HG03460 (cell line): ENCODE measurements around the gene PPIL4.

Experiments
- ATAC-seq: cut with Tn5 transposase; IDR thresholded peaks from one replicate; pipeline ENCODE4 v1.9.1; 2021; ENCODE audit not compliant: unreplicated experiment

Gene PPIL4

GRCh38 chr6:149484733-149485700 lies 60.8 kb downstream of the PPIL4 start, which contains the start of gene ZC3H12D:
ZC3H12D (minus strand) TSS chr6:149485014; CDS start chr6:149474543, 10,471 bp downstream.
- ATAC-seq, result peak; percentile 39

- no peak for ATAC-seq
Observed at GRCh38 chr6:149483849-149484655, 61.8 kb downstream of the PPIL4 start.

- ATAC-seq, result no peak
Observed at GRCh38 chr6:149483334-149483725, 62.5 kb downstream of the PPIL4 start.

GRCh38 chr6:149482545-149483333 lies 63.1 kb downstream of the PPIL4 start:
- ATAC-seq, result peak; percentile 1

- ATAC-seq, result no peak
Observed at GRCh38 chr6:149480502-149481280, 65.2 kb downstream of the PPIL4 start.

GRCh38 chr6:149478631-149479314 lies 67.1 kb downstream of the PPIL4 start:
- ATAC-seq, result no peak

- ATAC-seq, result no peak
Observed at GRCh38 chr6:149477544-149477943, 68.3 kb downstream of the PPIL4 start.

- ATAC-seq, result no peak
Observed at GRCh38 chr6:149476789-149477455, 68.9 kb downstream of the PPIL4 start.

- ATAC-seq, result peak; percentile 39
Observed at GRCh38 chr6:149474108-149474935, 71.5 kb downstream of the PPIL4 start.

GRCh38 chr6:149473080-149474052 lies 72.5 kb downstream of the PPIL4 start:
- no peak for ATAC-seq

- no peak for ATAC-seq
Observed at GRCh38 chr6:149472241-149472640, 73.6 kb downstream of the PPIL4 start.

GRCh38 chr6:149471801-149472200 lies 74.0 kb downstream of the PPIL4 start:
- no peak for ATAC-seq

- ATAC-seq, result no peak
Observed at GRCh38 chr6:149470948-149471347, 74.9 kb downstream of the PPIL4 start.

- peak; percentile 25 for ATAC-seq
Observed at GRCh38 chr6:149468179-149468578, 77.7 kb downstream of the PPIL4 start.

- no peak for ATAC-seq
Observed at GRCh38 chr6:149467265-149467664, 78.6 kb downstream of the PPIL4 start.

- no peak for ATAC-seq
Observed at GRCh38 chr6:149464411-149464810, 81.4 kb downstream of the PPIL4 start.

- ATAC-seq, result no peak
Observed at GRCh38 chr6:149463781-149464180, 82.1 kb downstream of the PPIL4 start.
